ENCODE results near the gene LPAR3.

LPAR3 gene

DNA sequence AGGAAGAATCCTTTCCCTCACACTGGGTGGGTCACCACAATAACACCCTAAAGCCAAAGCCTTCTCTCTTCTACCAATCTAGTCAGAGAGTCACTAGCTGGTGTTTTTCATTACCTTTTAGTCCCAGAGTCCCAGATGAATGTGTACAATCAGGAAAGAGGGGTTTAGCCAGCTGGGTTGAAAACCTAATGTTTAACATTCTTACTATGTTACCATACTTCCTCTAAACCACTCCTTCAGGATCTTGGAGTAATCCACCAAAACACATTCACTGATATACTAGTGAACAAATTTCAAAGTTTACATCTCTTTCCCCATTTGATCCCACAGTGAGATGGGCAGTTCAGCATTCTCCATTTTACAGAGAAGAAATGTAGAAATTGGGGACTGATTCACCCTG, 9.7 kb downstream of the LPAR3 start:
- H3K4me3 ChIP-seq (ENCODE audit: low read length), result no peak overlapping the region
- no peaks in the 10 kb centered on the region; the same call in 1 of the 2 replicates for H3K36me3 ChIP-seq (ENCODE audit: control insufficient read depth, insufficient read depth, low read length)
- no peak overlapping the region for H3K27ac ChIP-seq (ENCODE audit: low read length)
- DNase-seq (ENCODE audit: low read depth, low spot score), result no peak
- H3K27me3 ChIP-seq (ENCODE audit: control insufficient read depth, insufficient read depth, low read length), result no peaks in the 10 kb centered on the region
- H3K4me1 ChIP-seq (ENCODE audit: control insufficient read depth, insufficient read depth, low read length), result peaks cover 2% of the 10 kb centered on the region; the same call in 1 of the 2 replicates
- no peaks in the 10 kb centered on the region for H3K9me3 ChIP-seq (ENCODE audit: control insufficient read depth, insufficient read depth, low read length)

DNA sequence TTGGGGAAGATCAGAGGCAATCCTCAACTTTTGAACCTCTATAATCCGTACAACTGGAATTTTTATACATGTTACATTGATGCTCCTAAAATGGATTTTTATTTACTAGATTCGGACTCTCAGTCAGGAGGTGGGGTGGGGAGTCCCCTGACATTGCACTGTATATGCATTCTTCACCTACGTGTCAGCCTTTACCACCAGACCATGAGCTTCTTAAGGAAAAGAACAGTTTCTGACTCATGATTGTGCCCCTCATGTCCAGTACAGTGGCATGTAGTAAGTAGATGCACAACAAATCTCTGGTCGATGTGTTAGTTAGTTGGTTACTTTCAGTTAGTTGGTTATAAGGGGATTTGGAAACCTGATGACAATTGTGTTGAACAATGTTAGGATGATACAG, 15.4 kb downstream of the LPAR3 start:
- H3K36me3 ChIP-seq (ENCODE audit: control insufficient read depth, insufficient read depth, low read length), result no peaks in the 10 kb centered on the region; the same call in 1 of the 2 replicates
- no peaks in the 10 kb centered on the region for H3K27me3 ChIP-seq (ENCODE audit: control insufficient read depth, insufficient read depth, low read length)
- no peaks in the 10 kb centered on the region for H3K9me3 ChIP-seq (ENCODE audit: control insufficient read depth, insufficient read depth, low read length)
- no peak for DNase-seq (ENCODE audit: low read depth, low spot score)
- no peaks in the 10 kb centered on the region for H3K4me1 ChIP-seq (ENCODE audit: control insufficient read depth, insufficient read depth, low read length)
- no CpG with 5 or more reads among the region's 4 CpGs for WGBS (ENCODE audit: insufficient coverage, insufficient read length)
- no peak overlapping the region for H3K4me3 ChIP-seq (ENCODE audit: low read length)
- no peak overlapping the region for H3K27ac ChIP-seq (ENCODE audit: low read length)

DNA sequence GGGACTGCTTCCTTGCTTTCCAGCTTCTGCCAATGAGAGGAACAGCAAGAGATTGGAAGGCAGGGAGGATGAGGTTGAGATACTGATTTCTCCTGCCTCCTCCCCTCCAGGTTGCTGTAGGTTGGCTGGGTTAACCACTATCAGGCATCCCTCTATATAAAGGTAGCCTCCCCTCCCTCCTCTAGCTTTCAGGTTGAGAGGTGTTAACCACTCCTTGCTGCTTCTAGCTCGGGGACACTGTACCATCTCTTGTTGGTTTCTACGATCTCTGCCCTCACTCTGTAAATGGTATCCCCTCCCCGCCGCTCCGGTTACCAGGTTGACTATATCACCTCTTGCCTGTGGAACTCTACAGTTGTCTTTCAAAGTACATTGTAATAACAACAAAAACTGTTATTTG, 16.7 kb downstream of the LPAR3 start:
- Histone ChIP-seq H3K27me3 (ENCODE audit: control insufficient read depth, insufficient read depth, low read length) (no peaks in the 10 kb centered on the region), H3K27ac (ENCODE audit: low read length) (no peak overlapping the region), H3K4me3 (ENCODE audit: low read length) (no peak overlapping the region), H3K36me3 (ENCODE audit: control insufficient read depth, insufficient read depth, low read length) (no peaks in the 10 kb centered on the region; the same call in 1 of the 2 replicates), H3K4me1 (ENCODE audit: control insufficient read depth, insufficient read depth, low read length) (no peaks in the 10 kb centered on the region), H3K9me3 (ENCODE audit: control insufficient read depth, insufficient read depth, low read length) (no peaks in the 10 kb centered on the region)
- WGBS (ENCODE audit: insufficient coverage, insufficient read length), result no CpG with 5 or more reads among the region's 5 CpGs
- no peak for DNase-seq (ENCODE audit: low read depth, low spot score)

DNA sequence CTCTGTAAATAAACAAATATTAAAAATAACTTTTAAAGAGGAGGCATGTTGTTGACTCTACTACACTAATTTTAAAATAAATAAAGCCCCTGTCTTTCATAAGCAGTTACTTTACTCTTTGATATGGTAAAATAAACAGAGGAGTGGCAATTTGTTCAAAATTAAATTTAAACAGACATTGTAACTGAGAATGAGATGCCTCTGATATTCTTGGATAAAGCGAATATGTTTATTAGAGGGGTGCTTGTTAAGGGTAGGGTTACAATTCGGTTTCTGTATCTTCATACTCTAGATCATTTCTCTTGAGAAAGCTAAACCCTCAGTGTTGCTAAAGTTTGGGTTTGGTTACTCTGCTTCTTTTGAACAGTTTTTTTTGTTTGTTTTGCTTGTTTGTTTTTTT, 19.6 kb downstream of the LPAR3 start:
- 100% methylated on average over 1 of the region's 2 CpGs for WGBS (ENCODE audit: insufficient coverage, insufficient read length)
- no peaks in the 10 kb centered on the region for H3K4me1 ChIP-seq (ENCODE audit: control insufficient read depth, insufficient read depth, low read length)
- H3K27ac ChIP-seq (ENCODE audit: low read length), result no peak overlapping the region
- no peaks in the 10 kb centered on the region for H3K27me3 ChIP-seq (ENCODE audit: control insufficient read depth, insufficient read depth, low read length)
- no peak for DNase-seq (ENCODE audit: low read depth, low spot score)
- no peaks in the 10 kb centered on the region for H3K36me3 ChIP-seq (ENCODE audit: control insufficient read depth, insufficient read depth, low read length)
- H3K9me3 ChIP-seq (ENCODE audit: control insufficient read depth, insufficient read depth, low read length), result no peaks in the 10 kb centered on the region
- H3K4me3 ChIP-seq (ENCODE audit: low read length), result no peak overlapping the region

DNA sequence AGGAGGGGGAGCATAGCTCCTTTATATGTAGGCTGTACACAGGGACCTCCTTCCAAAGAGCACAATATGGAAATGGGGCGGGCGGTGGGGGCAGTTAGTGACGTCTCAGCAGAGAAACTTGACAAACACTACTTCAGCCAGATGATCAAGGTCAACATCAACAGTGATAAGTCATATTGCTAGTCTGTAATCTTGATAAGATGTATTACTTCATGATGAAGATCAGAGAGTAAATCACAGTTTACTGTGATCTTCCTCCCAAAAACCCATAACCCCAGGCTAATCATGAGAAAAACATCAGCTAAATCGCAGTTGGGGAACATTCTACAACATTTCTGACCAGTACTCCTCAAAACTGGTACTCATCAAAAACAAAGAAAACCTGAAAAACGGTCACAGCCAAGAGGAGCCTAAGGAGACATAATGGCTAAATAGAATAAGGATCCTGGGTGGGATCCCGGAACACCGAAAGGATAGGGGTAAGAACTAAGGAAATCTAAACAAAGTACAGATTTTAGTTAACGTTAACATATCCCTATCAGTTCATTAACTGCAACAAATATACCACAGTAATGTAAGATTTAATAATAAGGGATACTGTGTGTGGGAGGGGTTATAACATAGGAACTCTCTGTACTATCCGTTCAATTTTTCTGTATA, 20.2 kb downstream of the LPAR3 start:
- no CpG with 5 or more reads among the region's 9 CpGs for WGBS (ENCODE audit: insufficient coverage, insufficient read length)
- H3K4me1 ChIP-seq (ENCODE audit: control insufficient read depth, insufficient read depth, low read length), result no peaks in the 10 kb centered on the region
- no peaks in the 10 kb centered on the region for H3K27me3 ChIP-seq (ENCODE audit: control insufficient read depth, insufficient read depth, low read length)

DNA sequence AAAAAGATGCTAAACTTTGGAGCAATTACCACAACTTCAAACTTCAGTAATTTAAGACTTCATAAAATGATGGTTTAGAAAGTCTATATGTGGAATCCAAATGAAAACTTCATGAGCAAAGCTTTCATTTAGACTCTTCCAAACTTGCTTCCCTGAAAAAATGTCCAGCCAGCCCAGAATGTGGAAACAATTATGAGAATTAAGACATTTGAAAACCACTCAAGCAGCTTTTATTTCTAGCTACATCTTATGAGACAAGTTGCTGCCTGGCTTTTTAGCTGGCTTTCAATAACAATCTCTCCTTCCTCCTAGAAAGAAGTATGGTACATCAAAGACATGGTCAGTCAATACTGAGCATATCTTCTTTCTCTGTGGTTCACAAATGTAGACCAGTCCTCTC, 21.8 kb downstream of the LPAR3 start:
- Histone ChIP-seq H3K27me3 (ENCODE audit: control insufficient read depth, insufficient read depth, low read length) (no peaks in the 10 kb centered on the region), H3K4me3 (ENCODE audit: low read length) (no peak overlapping the region), H3K36me3 (ENCODE audit: control insufficient read depth, insufficient read depth, low read length) (no peaks in the 10 kb centered on the region), H3K9me3 (ENCODE audit: control insufficient read depth, insufficient read depth, low read length) (no peaks in the 10 kb centered on the region), H3K27ac (ENCODE audit: low read length) (no peak overlapping the region), H3K4me1 (ENCODE audit: control insufficient read depth, insufficient read depth, low read length) (no peaks in the 10 kb centered on the region)
- no peak for DNase-seq (ENCODE audit: low read depth, low spot score)

More for the DNA sequence above, 20.2 kb downstream of the LPAR3 start:
- Histone ChIP-seq H3K9me3 (ENCODE audit: control insufficient read depth, insufficient read depth, low read length) (no peaks in the 10 kb centered on the region), H3K27ac (ENCODE audit: low read length) (no peak overlapping the region), H3K36me3 (ENCODE audit: control insufficient read depth, insufficient read depth, low read length) (no peaks in the 10 kb centered on the region), H3K4me3 (ENCODE audit: low read length) (no peak overlapping the region)
- DNase-seq (ENCODE audit: low read depth, low spot score), result no peak

DNA sequence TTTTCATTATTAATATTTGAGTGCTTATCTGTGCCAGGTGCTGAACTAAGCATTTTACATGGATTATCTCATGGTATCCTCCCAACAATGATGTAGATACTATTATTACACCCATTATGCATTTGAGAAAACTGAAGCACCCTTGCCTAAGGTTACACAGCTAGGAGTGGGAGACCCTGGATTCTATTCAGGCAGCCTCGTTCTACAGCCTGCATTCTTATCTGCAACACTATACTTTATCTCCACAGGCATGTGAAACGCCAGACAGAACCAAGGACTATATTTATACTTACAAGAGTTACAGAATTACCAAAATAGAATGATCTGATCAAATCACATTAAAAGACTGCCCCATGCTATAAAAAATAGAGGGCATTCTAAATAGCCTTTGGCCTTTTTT, 22.4 kb downstream of the LPAR3 start:
- Histone ChIP-seq H3K4me3 (ENCODE audit: low read length) (no peak overlapping the region), H3K9me3 (ENCODE audit: control insufficient read depth, insufficient read depth, low read length) (no peaks in the 10 kb centered on the region), H3K27ac (ENCODE audit: low read length) (no peak overlapping the region), H3K27me3 (ENCODE audit: control insufficient read depth, insufficient read depth, low read length) (no peaks in the 10 kb centered on the region), H3K4me1 (ENCODE audit: control insufficient read depth, insufficient read depth, low read length) (no peaks in the 10 kb centered on the region), H3K36me3 (ENCODE audit: control insufficient read depth, insufficient read depth, low read length) (no peaks in the 10 kb centered on the region)
- no peak for DNase-seq (ENCODE audit: low read depth, low spot score)
- WGBS (ENCODE audit: insufficient coverage, insufficient read length), result no CpG with 5 or more reads among the region's 2 CpGs

DNA sequence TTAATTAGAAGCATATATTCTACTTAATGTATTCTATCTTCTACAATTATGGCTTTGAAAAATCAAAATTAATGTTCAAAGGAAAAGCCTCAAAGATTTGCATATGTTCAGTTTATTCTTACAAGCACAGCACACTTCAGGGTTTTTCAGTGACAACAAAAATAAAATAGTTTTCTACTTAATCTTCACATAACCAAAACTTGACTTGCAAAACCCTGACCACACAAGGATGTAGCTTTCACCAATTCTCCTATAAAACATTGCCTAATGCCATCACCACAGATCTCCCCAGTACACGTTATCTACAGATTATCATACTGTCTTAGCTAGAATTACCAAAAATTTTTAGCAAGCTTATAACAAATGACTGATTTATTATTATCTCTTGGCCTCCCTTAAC, 23.3 kb downstream of the LPAR3 start:
- H3K4me1 ChIP-seq (ENCODE audit: control insufficient read depth, insufficient read depth, low read length), result no peaks in the 10 kb centered on the region
- no peak overlapping the region for H3K27ac ChIP-seq (ENCODE audit: low read length)
- no CpG with 5 or more reads among the region's 1 CpG for whole genome bisulfite sequencing (ENCODE audit: insufficient coverage, insufficient read length)
- no peak overlapping the region for H3K4me3 ChIP-seq (ENCODE audit: low read length)
- no peaks in the 10 kb centered on the region for H3K36me3 ChIP-seq (ENCODE audit: control insufficient read depth, insufficient read depth, low read length)
- DNase-seq (ENCODE audit: low read depth, low spot score), result no peak
- H3K27me3 ChIP-seq (ENCODE audit: control insufficient read depth, insufficient read depth, low read length), result no peaks in the 10 kb centered on the region
- H3K9me3 ChIP-seq (ENCODE audit: control insufficient read depth, insufficient read depth, low read length), result no peaks in the 10 kb centered on the region

DNA sequence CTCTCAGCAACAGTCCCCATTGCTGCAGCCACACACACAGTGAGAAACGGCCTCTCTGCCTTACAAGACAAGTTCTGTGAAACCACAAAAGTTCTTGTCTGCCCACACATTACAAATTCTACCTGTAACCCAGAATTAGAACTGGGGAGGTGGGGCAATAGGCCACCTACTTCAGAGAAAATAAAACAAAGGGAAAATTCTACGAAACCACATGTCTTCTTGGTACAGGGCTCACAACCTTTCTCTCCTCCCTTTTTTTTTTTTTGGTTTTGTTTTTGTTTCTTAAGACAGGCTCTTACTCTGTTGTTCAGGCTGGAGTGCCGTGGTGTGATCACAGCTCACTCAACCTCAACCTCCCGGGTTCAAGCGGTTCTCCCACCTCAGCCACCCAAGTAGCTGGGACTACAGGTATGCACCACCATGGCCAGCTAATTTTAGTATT, 30.2 kb downstream of the LPAR3 start:
- Histone ChIP-seq H3K36me3 (ENCODE audit: control insufficient read depth, insufficient read depth, low read length) (no peaks in the 10 kb centered on the region; the same call in 1 of the 2 replicates), H3K4me3 (ENCODE audit: low read length) (no peak overlapping the region), H3K4me1 (ENCODE audit: control insufficient read depth, insufficient read depth, low read length) (no peaks in the 10 kb centered on the region), H3K27ac (ENCODE audit: low read length) (no peak overlapping the region), H3K27me3 (ENCODE audit: control insufficient read depth, insufficient read depth, low read length) (no peaks in the 10 kb centered on the region), H3K9me3 (ENCODE audit: control insufficient read depth, insufficient read depth, low read length) (no peaks in the 10 kb centered on the region)
- WGBS (ENCODE audit: insufficient coverage, insufficient read length), result no CpG with 5 or more reads among the region's 5 CpGs
- no peak for DNase-seq (ENCODE audit: low read depth, low spot score)

DNA sequence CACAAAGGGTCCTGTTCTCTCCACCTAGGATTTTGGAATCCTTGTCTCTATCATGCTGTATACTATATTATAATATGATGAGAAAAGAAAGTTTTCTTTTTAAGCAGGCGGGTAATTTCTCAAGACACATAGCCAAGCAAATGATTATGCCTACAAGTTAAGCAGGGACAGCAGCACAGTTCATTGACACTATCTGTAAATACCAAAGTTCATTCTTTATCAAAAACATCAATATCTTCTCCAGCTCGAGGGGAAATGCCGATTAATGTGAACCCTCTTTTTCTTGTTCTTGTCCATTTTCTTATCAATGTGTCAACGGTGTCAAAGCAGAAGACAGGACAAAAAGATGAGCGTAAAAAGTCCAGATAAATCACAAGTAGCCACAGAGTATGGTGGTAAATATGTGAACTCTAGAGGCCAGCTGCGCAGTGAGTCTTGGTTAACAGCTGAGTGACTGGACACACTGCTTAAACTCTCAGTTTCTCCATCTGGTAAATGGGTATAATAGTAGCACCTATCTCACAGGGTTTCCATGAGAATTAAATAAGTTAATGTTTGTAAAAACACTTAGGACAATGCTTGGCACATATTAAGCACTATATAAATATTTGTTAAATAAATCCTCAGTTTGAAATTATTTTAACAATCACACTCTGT, 30.9 kb downstream of the LPAR3 start:
- no peak for DNase-seq (ENCODE audit: low read depth, low spot score)
- no peak overlapping the region for H3K27ac ChIP-seq (ENCODE audit: low read length)
- WGBS (ENCODE audit: insufficient coverage, insufficient read length), result no CpG with 5 or more reads among the region's 6 CpGs

DNA sequence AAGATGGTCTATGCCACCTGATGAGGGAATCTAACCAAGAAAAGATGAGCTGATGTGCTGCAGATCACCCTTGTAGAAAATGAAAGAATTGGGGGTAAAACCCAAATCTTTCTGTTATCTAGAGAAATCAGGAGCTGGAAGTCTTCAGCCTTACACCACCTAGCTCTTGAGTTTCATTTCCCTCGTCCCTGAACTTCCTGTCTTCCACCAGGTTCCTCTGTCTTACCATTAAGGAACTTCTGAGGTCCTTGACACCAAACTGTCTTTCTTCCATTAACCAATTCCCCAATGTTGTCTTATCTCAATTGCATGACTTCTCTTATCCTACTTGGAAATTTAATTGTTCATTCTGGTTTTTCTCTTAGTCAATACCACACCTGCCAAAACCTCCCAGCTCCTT, 31.5 kb downstream of the LPAR3 start:
- Histone ChIP-seq H3K4me3 (ENCODE audit: low read length) (no peak overlapping the region), H3K27ac (ENCODE audit: low read length) (no peak overlapping the region), H3K9me3 (ENCODE audit: control insufficient read depth, insufficient read depth, low read length) (no peaks in the 10 kb centered on the region), H3K36me3 (ENCODE audit: control insufficient read depth, insufficient read depth, low read length) (no peaks in the 10 kb centered on the region; the same call in 1 of the 2 replicates), H3K4me1 (ENCODE audit: control insufficient read depth, insufficient read depth, low read length) (no peaks in the 10 kb centered on the region), H3K27me3 (ENCODE audit: control insufficient read depth, insufficient read depth, low read length) (no peaks in the 10 kb centered on the region)
- no CpG with 5 or more reads among the region's 1 CpG for WGBS (ENCODE audit: insufficient coverage, insufficient read length)
- no peak for DNase-seq (ENCODE audit: low read depth, low spot score)

More for the DNA sequence above, 30.9 kb downstream of the LPAR3 start:
- H3K4me3 ChIP-seq (ENCODE audit: low read length), result no peak overlapping the region
- no peaks in the 10 kb centered on the region for H3K4me1 ChIP-seq (ENCODE audit: control insufficient read depth, insufficient read depth, low read length)
- H3K36me3 ChIP-seq (ENCODE audit: control insufficient read depth, insufficient read depth, low read length), result no peaks in the 10 kb centered on the region; the same call in 1 of the 2 replicates
- H3K9me3 ChIP-seq (ENCODE audit: control insufficient read depth, insufficient read depth, low read length), result no peaks in the 10 kb centered on the region
- H3K27me3 ChIP-seq (ENCODE audit: control insufficient read depth, insufficient read depth, low read length), result no peaks in the 10 kb centered on the region
